HCT116 (cell line): Measurements from ENCODE around the gene ENKD1. TPM values are rescaled to one million over a fixed set of nuclear protein-coding genes. Genes with fewer than 3 reads are reported as not detected.

ENCODE experiments used
- ATAC-seq: fragments of 200-7000 bp; cut with Tn5 transposase; 2 replicates; pipeline ENCODE4 v1.9.1; 2020; ENCODE audit warnings: mild to moderate bottlenecking, moderate library complexity
- BruUV-seq: library from RNA; stranded (reverse); fragments of 400-500 nt; replicated peaks from 2 replicates; lab custom pipeline; 2021; lab: Mats Ljungman, UMichigan
- CTCF ChIA-PET: fragments of 300-600 bp; sonication (Branson Sonifier 250); formaldehyde crosslinking; loops from one replicate; lab custom pipeline; 2021; ENCODE audit warnings: antibody characterized with exemption; lab: Charles Lee
- POLR2A ChIA-PET: fragments of 300-600, 350-600 bp; sonication (Branson Sonifier 250); formaldehyde crosslinking; loops from one replicate; lab custom pipeline; 2021; ENCODE audit warnings: antibody characterized with exemption; lab: Charles Lee
- RAD21 ChIA-PET, 2 experiments: fragments of 300-600 bp; sonication (Branson Sonifier 250); formaldehyde crosslinking; loops; one replicate each; lab custom pipeline; 2023; ENCODE audit warnings: low total read pairs in 2 of 2; ENCODE audit not compliant: uncharacterized antibody in 2 of 2, unreplicated experiment in 2 of 2, low non-redundant PET in 1 of 2; lab: Charles Lee
- DNase-seq: peaks from one replicate; pipeline ENCODE4 v3.0.0-alpha.2; 2010; ENCODE audit warnings: low read depth, low spot score
- H2AFZ ChIP-seq: fragments of 200-600 bp; shearing (Covaris generic), sonication (generic); 2 replicates; pipeline ENCODE4 v1.6.1; 2017; ENCODE audit warnings: low read depth, mixed run types, mixed read lengths, antibody characterized with exemption, low read length; ENCODE audit not compliant: poor library complexity, severe bottlenecking
- H3K27ac ChIP-seq: 2 replicates; pipeline ENCODE4 v1.5.1; 2012; ENCODE audit warnings: low read depth, low read length
- H3K27me3 ChIP-seq: fragments of 200-600 bp; sonication (generic); 2 replicates; pipeline ENCODE4 v1.6.1; 2016; ENCODE audit warnings: mixed run types, low read length, mixed read lengths; ENCODE audit not compliant: insufficient read depth
- H3K36me3 ChIP-seq, 2 experiments: fragments of 200-500 bp in 1 of 2; fragments of 200-600 bp in 1 of 2; sonication (Bioruptor generic) in 1 of 2; sonication (generic) in 1 of 2; 2 replicates each; pipeline versions ENCODE4 v1.5.1 to v1.6.1; 2014 to 2016; ENCODE audit warnings: low read length in 2 of 2, inconsistent platforms in 1 of 2, mixed read lengths in 1 of 2, mixed run types in 1 of 2; ENCODE audit not compliant: insufficient read depth in 2 of 2, control insufficient read depth in 1 of 2
- H3K4me1 ChIP-seq, 2 experiments: fragments of 200-600 bp in 1 of 2; sonication (generic) in 1 of 2; 2 replicates each; pipeline versions ENCODE4 v1.5.1 to v1.6.1; 2012 to 2017; ENCODE audit warnings: low read length in 2 of 2, inconsistent platforms in 1 of 2, mild to moderate bottlenecking in 1 of 2, mixed read lengths in 1 of 2, mixed run types in 1 of 2, moderate library complexity in 1 of 2; ENCODE audit not compliant: insufficient read depth in 2 of 2, control insufficient read depth in 1 of 2
- H3K4me2 ChIP-seq: fragments of 200-600 bp; sonication (generic); 2 replicates; pipeline ENCODE4 v1.6.1; 2017; ENCODE audit warnings: mixed run types, low read length, mixed read lengths
- H3K4me3 ChIP-seq, 2 experiments: fragments of 200-600 bp in 1 of 2; sonication (generic) in 1 of 2; replicated peaks in 1 of 2; 2 replicates each; pipeline ENCODE4 v1.5.1; 2011 to 2016; ENCODE audit warnings: low read length in 2 of 2, control low read depth in 1 of 2, low read depth in 1 of 2, mild to moderate bottlenecking in 1 of 2, mixed read lengths in 1 of 2, mixed run types in 1 of 2
- H3K79me2 ChIP-seq: fragments of 200-600 bp; sonication (generic); 2 replicates; pipeline ENCODE4 v1.6.1; 2017; ENCODE audit warnings: mild to moderate bottlenecking, mixed run types, low read length, moderate library complexity, mixed read lengths; ENCODE audit not compliant: insufficient read depth
- H3K9ac ChIP-seq: fragments of 200-600 bp; sonication (generic); 2 replicates; pipeline ENCODE4 v1.6.1; 2016; ENCODE audit warnings: low read length, mixed read lengths
- H3K9me2 ChIP-seq: fragments of 200-600 bp; sonication (generic), shearing (Covaris generic); 2 replicates; pipeline ENCODE4 v1.6.1; 2017; ENCODE audit warnings: mixed run types, mild to moderate bottlenecking, moderate library complexity; ENCODE audit not compliant: insufficient read depth
- H3K9me3 ChIP-seq, 2 experiments: fragments of 200-500 bp in 1 of 2; fragments of 200-600 bp in 1 of 2; sonication (Bioruptor generic) in 1 of 2; sonication (generic) in 1 of 2; 2 replicates each; pipeline ENCODE4 v1.6.1; 2014 to 2017; ENCODE audit warnings: low read length in 2 of 2, mixed read lengths in 2 of 2, inconsistent platforms in 1 of 2, low read depth in 1 of 2, mild to moderate bottlenecking in 1 of 2, mixed run types in 1 of 2, moderate library complexity in 1 of 2; ENCODE audit not compliant: control insufficient read depth in 1 of 2, insufficient read depth in 1 of 2
- H4K20me1 ChIP-seq: fragments of 200-600 bp; sonication (generic), shearing (Covaris generic); 2 replicates; pipeline ENCODE4 v1.6.1; 2017; ENCODE audit warnings: mixed run types, mild to moderate bottlenecking, moderate library complexity; ENCODE audit not compliant: insufficient read depth
- CBX3 ChIP-seq: IDR thresholded peaks from 2 replicates; pipeline ENCODE4 v1.6.1; 2012; ENCODE audit warnings: low read depth
- CEBPB ChIP-seq: IDR thresholded peaks from 2 replicates; pipeline ENCODE4 v1.6.1; 2012; ENCODE audit warnings: low read depth
- EGR1 ChIP-seq: IDR thresholded peaks from 2 replicates; pipeline ENCODE4 v1.6.1; 2012; ENCODE audit warnings: low read depth
- ELF1 ChIP-seq: IDR thresholded peaks from 2 replicates; pipeline ENCODE4 v1.6.1; 2012; ENCODE audit warnings: low read depth, borderline replicate concordance
- EZH2phosphoT487 ChIP-seq: fragments of 200-600 bp; IDR thresholded peaks from 2 replicates; pipeline ENCODE4 v1.6.1; 2018; ENCODE audit warnings: antibody characterized with exemption, borderline replicate concordance
- FOSL1 ChIP-seq: IDR thresholded peaks from 2 replicates; pipeline ENCODE4 v1.6.1; 2012; ENCODE audit warnings: low read depth
- JUND ChIP-seq: IDR thresholded peaks from 2 replicates; pipeline ENCODE4 v1.6.1; 2012
- POLR2A ChIP-seq: IDR thresholded peaks from 2 replicates; pipeline ENCODE4 v1.7.0; 2011; ENCODE audit warnings: borderline replicate concordance; ENCODE audit not compliant: insufficient read depth, insufficient read length; ENCODE audit errors: extremely low read depth
- POLR2AphosphoS5 ChIP-seq: IDR thresholded peaks from 2 replicates; pipeline ENCODE4 v1.6.1; 2011; ENCODE audit warnings: mild to moderate bottlenecking, low read depth, low read length, moderate library complexity
- SIN3A ChIP-seq: IDR thresholded peaks from 2 replicates; pipeline ENCODE4 v1.6.1; 2012; ENCODE audit warnings: low read depth
- SP1 ChIP-seq: IDR thresholded peaks from 2 replicates; pipeline ENCODE4 v1.6.1; 2012; ENCODE audit warnings: low read depth
- SRF ChIP-seq: IDR thresholded peaks from 2 replicates; pipeline ENCODE4 v1.6.1; 2012; ENCODE audit warnings: low read depth
- TCF7L2 ChIP-seq: IDR thresholded peaks from 2 replicates; pipeline ENCODE4 v1.7.0; 2011; ENCODE audit warnings: borderline replicate concordance, inconsistent platforms; ENCODE audit not compliant: insufficient read depth, insufficient read length; ENCODE audit errors: extremely low read depth
- YY1 ChIP-seq: IDR thresholded peaks from 2 replicates; pipeline ENCODE4 v1.6.1; 2011; ENCODE audit warnings: low read length, low read depth, moderate library complexity, mild to moderate bottlenecking; ENCODE audit not compliant: insufficient replicate concordance; ENCODE audit errors: extremely low read depth
- ZNF274 ChIP-seq: fragments of 200-500 bp; sonication (Bioruptor generic); IDR thresholded peaks from 2 replicates; pipeline ENCODE4 v1.6.1; 2014; ENCODE audit warnings: mild to moderate bottlenecking, low read depth, low read length, inconsistent platforms
- intact Hi-C: fragments of 100-400 bp; cut with micrococcal nuclease; formaldehyde crosslinking; loops from 2 replicates; pipeline ENCODE4 v1.10.0; 2022
- total RNA-seq: library from RNA; stranded (reverse); gene quantifications from one replicate; pipeline ENCODE4 v1.2.1, GENCODE V29; 2021; ENCODE audit not compliant: unreplicated experiment
- TF ChIP-seq, protein P1 (sequence below): IDR thresholded peaks from 2 replicates; pipeline ENCODE4 v1.6.1; 2012; ENCODE audit warnings: low read depth
- TF ChIP-seq, protein P2 (sequence below): IDR thresholded peaks from 2 replicates; pipeline ENCODE4 v1.6.1; 2012
- TF ChIP-seq, protein P3 (sequence below): IDR thresholded peaks from 2 replicates; pipeline ENCODE4 v1.6.1; 2012
- TF ChIP-seq, protein P4 (sequence below): IDR thresholded peaks from 2 replicates; pipeline ENCODE4 v1.6.1; 2011; ENCODE audit warnings: mild to moderate bottlenecking, low read length, moderate library complexity; ENCODE audit not compliant: insufficient replicate concordance; ENCODE audit errors: extremely low read depth

The ENKD1 gene
- total RNA-seq, 1 experiment from 2014 or later, result 16.8 TPM

DNA sequence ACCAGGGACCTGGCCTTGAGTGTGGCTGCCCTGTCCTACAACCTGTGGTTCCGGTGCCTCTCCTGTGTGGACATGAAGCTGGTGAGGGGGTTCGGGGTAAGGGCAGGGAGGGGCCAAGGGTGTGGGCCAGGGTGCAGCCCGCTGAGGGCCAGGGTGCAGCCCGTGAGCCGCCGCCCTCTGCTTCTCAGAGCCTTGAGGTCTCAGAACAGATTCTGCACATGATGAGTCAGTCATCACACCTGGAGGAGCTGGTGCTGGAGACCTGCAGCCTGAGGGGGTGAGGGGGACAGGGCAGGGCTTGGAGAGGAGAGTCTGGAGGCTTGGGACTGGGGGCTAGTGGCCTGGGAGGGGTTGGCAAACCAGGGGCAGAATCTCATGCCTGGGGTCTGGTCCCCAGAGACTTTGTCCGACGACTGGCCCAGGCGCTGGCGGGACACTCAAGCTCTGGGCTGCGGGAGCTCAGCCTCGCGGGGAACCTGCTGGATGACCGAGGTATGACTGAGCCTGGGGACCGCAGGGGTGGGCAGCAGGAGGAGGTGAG, 19.4 kb downstream of the ENKD1 start:
- Histone ChIP-seq H3K9me3 (no peaks in the 10 kb centered on the region), H3K4me1 (peaks cover 0 to 8% of the 10 kb centered on the region in 2 experiments; a peak in 1 of 4 replicates), H3K27me3 (no peaks in the 10 kb centered on the region), H3K9me2 (no peaks in the 10 kb centered on the region), H3K9ac (no peak overlapping the region), H3K4me2 (peak overlapping the region; percentile 14; the same call in 1 of the 2 replicates), H3K36me3 (no peaks in the 10 kb centered on the region), H3K79me2 (no peaks in the 10 kb centered on the region), H3K4me3 (no peak overlapping the region), H4K20me1 (no peaks in the 10 kb centered on the region), H2AFZ (no peak overlapping the region), H3K27ac (no peak overlapping the region)
- POLR2A ChIA-PET, result interaction anchor here (1.5 kb wide), 1 partner anchor 13 kb away, joined by 3 read pairs; the partner anchor contains the start of gene ACD
- ATAC-seq (0 out of 2 replicates have a peak, but pooled peaks have one; percentile 29), DNase-seq (no peak)
- no TSS peak for BruUV-seq
- RAD21 ChIA-PET, result no interaction called here
- intact Hi-C loops, result no loop called here
- TF ChIP-seq, protein P1, sequence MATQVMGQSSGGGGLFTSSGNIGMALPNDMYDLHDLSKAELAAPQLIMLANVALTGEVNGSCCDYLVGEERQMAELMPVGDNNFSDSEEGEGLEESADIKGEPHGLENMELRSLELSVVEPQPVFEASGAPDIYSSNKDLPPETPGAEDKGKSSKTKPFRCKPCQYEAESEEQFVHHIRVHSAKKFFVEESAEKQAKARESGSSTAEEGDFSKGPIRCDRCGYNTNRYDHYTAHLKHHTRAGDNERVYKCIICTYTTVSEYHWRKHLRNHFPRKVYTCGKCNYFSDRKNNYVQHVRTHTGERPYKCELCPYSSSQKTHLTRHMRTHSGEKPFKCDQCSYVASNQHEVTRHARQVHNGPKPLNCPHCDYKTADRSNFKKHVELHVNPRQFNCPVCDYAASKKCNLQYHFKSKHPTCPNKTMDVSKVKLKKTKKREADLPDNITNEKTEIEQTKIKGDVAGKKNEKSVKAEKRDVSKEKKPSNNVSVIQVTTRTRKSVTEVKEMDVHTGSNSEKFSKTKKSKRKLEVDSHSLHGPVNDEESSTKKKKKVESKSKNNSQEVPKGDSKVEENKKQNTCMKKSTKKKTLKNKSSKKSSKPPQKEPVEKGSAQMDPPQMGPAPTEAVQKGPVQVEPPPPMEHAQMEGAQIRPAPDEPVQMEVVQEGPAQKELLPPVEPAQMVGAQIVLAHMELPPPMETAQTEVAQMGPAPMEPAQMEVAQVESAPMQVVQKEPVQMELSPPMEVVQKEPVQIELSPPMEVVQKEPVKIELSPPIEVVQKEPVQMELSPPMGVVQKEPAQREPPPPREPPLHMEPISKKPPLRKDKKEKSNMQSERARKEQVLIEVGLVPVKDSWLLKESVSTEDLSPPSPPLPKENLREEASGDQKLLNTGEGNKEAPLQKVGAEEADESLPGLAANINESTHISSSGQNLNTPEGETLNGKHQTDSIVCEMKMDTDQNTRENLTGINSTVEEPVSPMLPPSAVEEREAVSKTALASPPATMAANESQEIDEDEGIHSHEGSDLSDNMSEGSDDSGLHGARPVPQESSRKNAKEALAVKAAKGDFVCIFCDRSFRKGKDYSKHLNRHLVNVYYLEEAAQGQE, result no peak
- TF ChIP-seq FOSL1 (no peak), EZH2phosphoT487 (no peak), ELF1 (no peak), TCF7L2 (no peak), YY1 (no peak), POLR2AphosphoS5 (no peak), CBX3 (no peak), CEBPB (no peak), EGR1 (no peak), POLR2A (no peak), SIN3A (no peak), JUND (no peak), SP1 (no peak), SRF (no peak), ZNF274 (no peak)
- TF ChIP-seq, protein P2, sequence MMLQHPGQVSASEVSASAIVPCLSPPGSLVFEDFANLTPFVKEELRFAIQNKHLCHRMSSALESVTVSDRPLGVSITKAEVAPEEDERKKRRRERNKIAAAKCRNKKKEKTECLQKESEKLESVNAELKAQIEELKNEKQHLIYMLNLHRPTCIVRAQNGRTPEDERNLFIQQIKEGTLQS, result no peak
- TF ChIP-seq, protein P3, sequence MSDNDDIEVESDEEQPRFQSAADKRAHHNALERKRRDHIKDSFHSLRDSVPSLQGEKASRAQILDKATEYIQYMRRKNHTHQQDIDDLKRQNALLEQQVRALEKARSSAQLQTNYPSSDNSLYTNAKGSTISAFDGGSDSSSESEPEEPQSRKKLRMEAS, result no peak
- TF ChIP-seq, protein P4, sequence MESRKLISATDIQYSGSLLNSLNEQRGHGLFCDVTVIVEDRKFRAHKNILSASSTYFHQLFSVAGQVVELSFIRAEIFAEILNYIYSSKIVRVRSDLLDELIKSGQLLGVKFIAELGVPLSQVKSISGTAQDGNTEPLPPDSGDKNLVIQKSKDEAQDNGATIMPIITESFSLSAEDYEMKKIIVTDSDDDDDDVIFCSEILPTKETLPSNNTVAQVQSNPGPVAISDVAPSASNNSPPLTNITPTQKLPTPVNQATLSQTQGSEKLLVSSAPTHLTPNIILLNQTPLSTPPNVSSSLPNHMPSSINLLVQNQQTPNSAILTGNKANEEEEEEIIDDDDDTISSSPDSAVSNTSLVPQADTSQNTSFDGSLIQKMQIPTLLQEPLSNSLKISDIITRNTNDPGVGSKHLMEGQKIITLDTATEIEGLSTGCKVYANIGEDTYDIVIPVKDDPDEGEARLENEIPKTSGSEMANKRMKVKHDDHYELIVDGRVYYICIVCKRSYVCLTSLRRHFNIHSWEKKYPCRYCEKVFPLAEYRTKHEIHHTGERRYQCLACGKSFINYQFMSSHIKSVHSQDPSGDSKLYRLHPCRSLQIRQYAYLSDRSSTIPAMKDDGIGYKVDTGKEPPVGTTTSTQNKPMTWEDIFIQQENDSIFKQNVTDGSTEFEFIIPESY, result no peak
- CTCF ChIA-PET, result interaction anchor here (1.3 kb wide), 1 partner anchor 126 kb away, joined by 7 read pairs; no protein-coding TSS in a partner anchor
